Right lobe of liver (tissue), 4 donors: ENCODE results near the gene HNMT.

ENCODE experiments used
- POLR2A ChIP-seq: fragments of 450-650 bp; IDR thresholded peaks from one replicate; pipeline ENCODE4 v1.6.1; 2017; ENCODE audit warnings: antibody characterized with exemption, mild to moderate bottlenecking
- TF ChIP-seq, protein P1 (sequence below), 4 donors: fragments of 200-600 bp in 3 of 4; fragments of 450-650 bp in 1 of 4; IDR thresholded peaks; one replicate each; pipeline versions ENCODE4 v1.5.1 to v1.8.0; 2016 to 2022; ENCODE audit warnings: antibody characterized with exemption in 4 of 4, mild to moderate bottlenecking in 2 of 4
- donor health status: DM: no; HTN: no; CAD: no.
- donor health status: DM: no; HTN: no; CAD: no.
- donor health status: DM: no; HTN: yes; CAD: no.

DNA sequence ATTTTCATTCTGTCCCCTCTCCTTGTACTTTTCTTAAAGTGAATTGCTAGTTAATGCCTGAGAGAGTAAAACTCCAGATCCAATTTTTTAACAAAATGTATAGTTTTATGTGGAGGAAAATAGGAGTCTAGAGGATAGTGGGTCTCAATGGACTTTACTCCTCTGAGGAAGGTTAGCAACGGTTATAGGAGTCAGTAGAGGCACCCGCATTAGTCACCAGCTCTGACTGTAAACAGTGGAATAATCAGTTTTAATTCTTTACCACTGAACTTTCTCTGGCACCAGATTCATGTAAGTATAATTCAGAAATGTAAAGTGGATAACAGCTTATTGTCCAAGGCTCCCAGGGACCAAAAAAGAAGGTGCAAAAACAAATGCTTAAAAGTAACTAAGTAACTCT lies 38.7 kb upstream of the HNMT start:
- TF ChIP-seq, protein P1, sequence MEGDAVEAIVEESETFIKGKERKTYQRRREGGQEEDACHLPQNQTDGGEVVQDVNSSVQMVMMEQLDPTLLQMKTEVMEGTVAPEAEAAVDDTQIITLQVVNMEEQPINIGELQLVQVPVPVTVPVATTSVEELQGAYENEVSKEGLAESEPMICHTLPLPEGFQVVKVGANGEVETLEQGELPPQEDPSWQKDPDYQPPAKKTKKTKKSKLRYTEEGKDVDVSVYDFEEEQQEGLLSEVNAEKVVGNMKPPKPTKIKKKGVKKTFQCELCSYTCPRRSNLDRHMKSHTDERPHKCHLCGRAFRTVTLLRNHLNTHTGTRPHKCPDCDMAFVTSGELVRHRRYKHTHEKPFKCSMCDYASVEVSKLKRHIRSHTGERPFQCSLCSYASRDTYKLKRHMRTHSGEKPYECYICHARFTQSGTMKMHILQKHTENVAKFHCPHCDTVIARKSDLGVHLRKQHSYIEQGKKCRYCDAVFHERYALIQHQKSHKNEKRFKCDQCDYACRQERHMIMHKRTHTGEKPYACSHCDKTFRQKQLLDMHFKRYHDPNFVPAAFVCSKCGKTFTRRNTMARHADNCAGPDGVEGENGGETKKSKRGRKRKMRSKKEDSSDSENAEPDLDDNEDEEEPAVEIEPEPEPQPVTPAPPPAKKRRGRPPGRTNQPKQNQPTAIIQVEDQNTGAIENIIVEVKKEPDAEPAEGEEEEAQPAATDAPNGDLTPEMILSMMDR (IDR thresholded peaks at IDR 0.05), result no peak
- no peak for TF ChIP-seq POLR2A
